Raji (cell line): ENCODE measurements around the gene MCF2L.

Experiments
- POLR2A ChIP-seq: IDR thresholded peaks from 2 replicates; pipeline ENCODE4 v1.6.1; 2011; ENCODE audit warnings: low read depth, low read length, control low read depth; ENCODE audit not compliant: insufficient read depth

The MCF2L gene

DNA sequence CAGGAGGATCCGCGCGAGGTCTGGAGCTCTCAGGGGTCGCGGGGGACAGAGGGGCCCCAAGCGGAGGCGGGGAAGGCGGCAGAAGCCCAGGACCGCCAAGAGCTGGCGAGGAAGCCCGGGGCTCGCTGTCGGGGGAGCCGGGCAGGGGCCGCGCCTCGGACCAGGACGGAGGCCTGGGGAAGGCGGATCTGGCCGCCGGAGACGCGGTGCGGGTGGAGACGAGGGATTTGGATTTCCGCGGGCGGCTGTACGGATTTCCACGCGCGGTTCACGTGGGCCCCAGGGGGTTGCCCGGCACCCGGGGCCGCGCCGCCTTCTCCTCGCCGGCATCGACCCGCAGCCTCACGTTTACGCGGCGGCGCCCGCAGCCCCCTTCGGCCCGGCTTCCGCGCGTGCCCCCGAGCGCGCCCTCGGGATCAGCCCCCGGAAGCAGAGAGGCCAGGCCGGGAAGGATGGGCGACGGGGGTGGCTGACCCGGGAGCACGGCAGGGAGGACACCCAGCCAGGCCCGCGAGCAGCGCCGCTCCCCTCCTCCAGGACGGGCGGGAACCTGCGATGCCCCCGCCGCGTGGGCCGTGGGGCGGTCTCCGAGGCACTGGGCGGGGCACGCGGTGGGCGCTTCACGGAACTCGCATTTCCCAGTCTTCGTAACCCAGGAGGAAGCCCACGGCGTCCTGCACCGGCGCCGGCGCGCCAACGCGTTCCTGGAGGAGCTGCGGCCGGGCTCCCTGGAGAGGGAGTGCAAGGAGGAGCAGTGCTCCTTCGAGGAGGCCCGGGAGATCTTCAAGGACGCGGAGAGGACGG lies 141.2 kb downstream of the MCF2L start:
- TF ChIP-seq POLR2A, result no peak

GRCh38 chr13:113110852-113111315 lies 141.9 kb downstream of the MCF2L start:
- no peak for TF ChIP-seq POLR2A

DNA sequence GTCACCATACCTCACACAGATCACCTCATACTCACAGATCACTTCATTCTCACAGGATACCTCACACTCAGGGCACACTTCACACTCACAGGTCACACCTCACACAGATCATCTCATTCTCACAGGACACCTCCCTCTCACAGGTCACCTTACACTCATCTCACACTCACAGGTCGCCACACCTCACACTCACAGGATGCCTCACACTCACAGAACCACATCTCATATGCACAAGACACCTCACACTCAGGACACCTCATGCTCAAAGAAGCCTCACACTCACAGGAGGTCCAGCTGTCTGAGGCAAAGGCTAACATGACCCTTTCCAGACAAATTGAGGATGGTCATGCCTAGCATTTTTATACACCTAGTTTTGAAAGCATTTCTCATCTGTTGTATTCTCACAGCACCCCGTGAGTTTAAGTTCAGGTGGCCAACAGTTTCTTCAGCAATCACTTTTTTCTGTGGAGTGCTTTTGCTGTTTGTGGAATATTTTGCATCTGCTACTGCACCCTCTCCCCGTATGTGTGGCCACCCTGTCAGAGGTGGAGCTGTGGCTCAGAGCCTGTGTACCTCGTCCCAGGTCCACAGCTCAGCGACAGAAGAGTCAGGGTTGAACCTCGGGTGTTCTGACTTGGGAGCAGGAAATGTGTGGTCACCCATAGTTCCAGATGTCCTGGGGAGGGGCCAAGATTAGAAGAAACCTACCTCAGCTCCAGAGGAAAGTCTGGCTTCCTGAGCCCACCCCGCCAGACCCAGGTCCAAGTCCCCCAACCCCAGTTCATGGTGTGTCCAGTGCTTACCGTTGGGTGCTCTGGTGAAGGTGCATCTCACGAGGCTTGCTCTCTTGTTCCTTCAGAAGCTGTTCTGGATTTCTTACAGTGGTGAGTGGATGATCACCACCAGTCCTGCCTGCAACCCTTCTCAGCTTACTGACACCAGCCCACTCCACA lies 144.2 kb downstream of the MCF2L start:
- TF ChIP-seq POLR2A, result no peak

GRCh38 chr13:113113846-113114271 lies 144.8 kb downstream of the MCF2L start:
- TF ChIP-seq POLR2A, result no peak

GRCh38 chr13:113114511-113115362 lies 145.7 kb downstream of the MCF2L start:
- TF ChIP-seq POLR2A, result no peak

DNA sequence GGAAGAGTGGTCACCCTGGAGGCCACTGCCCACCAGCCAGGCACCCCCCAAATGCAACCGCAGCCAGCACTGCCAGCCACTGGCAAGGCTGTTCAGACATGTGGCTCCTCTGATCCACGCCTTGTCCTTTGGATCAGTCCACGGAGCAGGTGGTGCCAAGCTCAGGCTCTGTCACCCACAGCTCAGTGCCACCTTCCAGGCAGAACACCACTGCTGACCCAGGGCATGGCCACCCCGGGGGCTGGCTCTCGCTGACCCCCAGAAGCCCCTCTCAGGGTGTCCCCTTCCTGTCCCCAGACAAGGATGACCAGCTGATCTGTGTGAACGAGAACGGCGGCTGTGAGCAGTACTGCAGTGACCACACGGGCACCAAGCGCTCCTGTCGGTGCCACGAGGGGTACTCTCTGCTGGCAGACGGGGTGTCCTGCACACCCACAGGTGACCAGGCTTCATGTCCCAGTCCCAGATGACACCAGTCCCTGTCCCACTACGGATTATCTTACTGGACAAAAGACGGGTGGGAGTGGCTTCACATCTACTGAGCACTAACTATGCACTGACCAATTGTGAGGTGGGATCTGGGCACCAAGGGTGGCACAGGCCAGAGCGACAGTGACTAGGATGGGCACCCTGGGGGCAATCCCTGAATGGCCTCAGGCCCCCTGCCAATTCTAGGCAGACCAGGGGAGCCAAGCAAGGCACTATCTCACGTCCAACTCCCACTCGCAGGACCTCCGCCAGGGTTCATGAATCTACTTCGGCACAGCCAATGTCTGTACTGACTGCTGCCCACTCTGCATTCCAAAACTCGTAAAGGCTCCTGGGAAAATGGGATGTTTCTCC lies 146.6 kb downstream of the MCF2L start:
- TF ChIP-seq POLR2A, result no peak

- TF ChIP-seq POLR2A, result no peak
Measured at GRCh38 chr13:113116206-113116800, 147.3 kb downstream of the MCF2L start.

DNA sequence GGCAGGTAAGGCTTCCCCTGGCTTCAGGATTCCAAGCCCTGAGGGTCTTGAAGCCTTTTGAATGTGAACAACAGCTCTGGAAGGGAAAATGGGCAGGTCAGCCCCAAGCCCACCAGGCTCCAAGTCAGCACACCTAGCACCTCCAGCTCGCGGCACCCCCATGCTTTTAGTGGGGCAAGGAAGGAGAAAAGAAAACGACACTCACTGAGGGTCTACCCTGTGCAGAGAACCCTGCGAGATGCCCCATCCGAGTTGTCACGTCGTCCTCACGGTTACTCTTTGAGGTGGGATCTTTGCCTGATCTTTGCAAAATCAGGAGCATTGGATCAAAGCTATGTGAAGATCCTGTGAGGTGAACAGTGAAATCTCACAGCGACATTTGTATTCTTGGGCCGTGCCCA lies 147.9 kb downstream of the MCF2L start:
- TF ChIP-seq POLR2A, result no peak

DNA sequence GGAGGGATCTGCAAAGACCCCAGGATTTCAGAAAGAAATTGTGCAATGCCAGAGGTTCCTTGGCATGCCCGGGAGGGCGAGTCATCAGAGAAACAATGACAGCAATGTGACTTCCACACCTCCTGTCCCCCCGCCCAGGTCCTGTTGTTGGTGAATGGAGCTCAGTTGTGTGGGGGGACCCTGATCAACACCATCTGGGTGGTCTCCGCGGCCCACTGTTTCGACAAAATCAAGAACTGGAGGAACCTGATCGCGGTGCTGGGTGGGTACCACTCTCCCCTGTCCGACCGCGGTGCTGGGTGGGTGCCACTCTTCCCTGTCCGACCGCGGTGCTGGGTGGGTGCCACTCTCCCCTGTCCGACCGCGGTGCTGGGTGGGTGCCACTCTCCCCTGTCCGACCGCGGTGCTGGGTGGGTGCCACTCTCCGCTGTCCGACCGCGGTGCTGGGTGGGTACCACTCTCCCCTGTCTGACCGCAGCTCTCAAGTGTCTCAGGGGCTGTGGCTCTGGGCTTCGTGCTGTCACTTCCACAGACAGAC lies 148.4 kb downstream of the MCF2L start:
- no peak for TF ChIP-seq POLR2A

GRCh38 chr13:113117911-113118260 lies 148.9 kb downstream of the MCF2L start:
- TF ChIP-seq POLR2A, result no peak

DNA sequence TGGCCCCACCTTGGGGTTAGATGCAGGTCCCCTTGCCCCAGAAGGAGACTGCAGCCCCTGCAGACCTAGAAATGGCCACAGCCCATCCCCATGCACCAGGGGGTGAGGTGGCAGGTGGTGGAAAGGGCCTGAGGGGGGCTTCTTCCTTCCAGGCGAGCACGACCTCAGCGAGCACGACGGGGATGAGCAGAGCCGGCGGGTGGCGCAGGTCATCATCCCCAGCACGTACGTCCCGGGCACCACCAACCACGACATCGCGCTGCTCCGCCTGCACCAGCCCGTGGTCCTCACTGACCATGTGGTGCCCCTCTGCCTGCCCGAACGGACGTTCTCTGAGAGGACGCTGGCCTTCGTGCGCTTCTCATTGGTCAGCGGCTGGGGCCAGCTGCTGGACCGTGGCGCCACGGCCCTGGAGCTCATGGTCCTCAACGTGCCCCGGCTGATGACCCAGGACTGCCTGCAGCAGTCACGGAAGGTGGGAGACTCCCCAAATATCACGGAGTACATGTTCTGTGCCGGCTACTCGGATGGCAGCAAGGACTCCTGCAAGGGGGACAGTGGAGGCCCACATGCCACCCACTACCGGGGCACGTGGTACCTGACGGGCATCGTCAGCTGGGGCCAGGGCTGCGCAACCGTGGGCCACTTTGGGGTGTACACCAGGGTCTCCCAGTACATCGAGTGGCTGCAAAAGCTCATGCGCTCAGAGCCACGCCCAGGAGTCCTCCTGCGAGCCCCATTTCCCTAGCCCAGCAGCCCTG lies 149.4 kb downstream of the MCF2L start:
- TF ChIP-seq POLR2A, result no peak

DNA sequence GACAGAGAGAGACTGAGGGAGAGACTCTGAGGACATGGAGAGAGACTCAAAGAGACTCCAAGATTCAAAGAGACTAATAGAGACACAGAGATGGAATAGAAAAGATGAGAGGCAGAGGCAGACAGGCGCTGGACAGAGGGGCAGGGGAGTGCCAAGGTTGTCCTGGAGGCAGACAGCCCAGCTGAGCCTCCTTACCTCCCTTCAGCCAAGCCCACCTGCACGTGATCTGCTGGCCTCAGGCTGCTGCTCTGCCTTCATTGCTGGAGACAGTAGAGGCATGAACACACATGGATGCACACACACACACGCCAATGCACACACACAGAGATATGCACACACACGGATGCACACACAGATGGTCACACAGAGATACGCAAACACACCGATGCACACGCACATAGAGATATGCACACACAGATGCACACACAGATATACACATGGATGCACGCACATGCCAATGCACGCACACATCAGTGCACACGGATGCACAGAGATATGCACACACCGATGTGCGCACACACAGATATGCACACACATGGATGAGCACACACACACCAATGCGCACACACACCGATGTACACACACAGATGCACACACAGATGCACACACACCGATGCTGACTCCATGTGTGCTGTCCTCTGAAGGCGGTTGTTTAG lies 150.3 kb downstream of the MCF2L start:
- no peak for TF ChIP-seq POLR2A
